GM21528 (cell line): ENCODE measurements around the gene PTCRA.
"Not testable (repeated sequence)": the region's sequence is repeated elsewhere in the genome, so short reads cannot be mapped to it uniquely, and the experiment has no call there.

Experiments
- ATAC-seq: cut with Tn5 transposase; IDR thresholded peaks from one replicate; pipeline ENCODE4 v1.9.1; 2021; ENCODE audit warnings: mild to moderate bottlenecking, moderate library complexity; ENCODE audit not compliant: unreplicated experiment, low FRiP score

Gene PTCRA

GRCh38 chr6:42902429-42903263 lies 13.2 kb upstream of the PTCRA start:
- not testable (repeated sequence) for ATAC-seq

GRCh38 chr6:42904467-42904866 lies 11.4 kb upstream of the PTCRA start:
- no peak for ATAC-seq

- no peak for ATAC-seq
Measured at GRCh38 chr6:42907336-42907735, 8.5 kb upstream of the PTCRA start.

GRCh38 chr6:42909835-42910234 lies 6.0 kb upstream of the PTCRA start:
- no peak for ATAC-seq

- no peak for ATAC-seq
Measured at GRCh38 chr6:42911171-42912021, 4.5 kb upstream of the PTCRA start.

- ATAC-seq, result no peak
Measured at GRCh38 chr6:42914546-42914945, 1.3 kb upstream of the PTCRA start.

- ATAC-seq, result no peak
Measured at GRCh38 chr6:42916288-42916687, 435 bp downstream of the PTCRA start.

GRCh38 chr6:42921801-42922200 lies 5.9 kb downstream of the PTCRA start:
- ATAC-seq, result no peak

GRCh38 chr6:42923666-42924065 lies 7.8 kb downstream of the PTCRA start:
- ATAC-seq, result no peak

- no peak for ATAC-seq
Measured at GRCh38 chr6:42925248-42925857, 9.5 kb downstream of the PTCRA start.

- peak; percentile 68 for ATAC-seq
Measured at GRCh38 chr6:42928986-42929820, 13.3 kb downstream of the PTCRA start, which contains the start of gene CNPY3. CNPY3 (plus strand) TSS chr6:42929480; CDS start chr6:42929571, 91 bp downstream.

GRCh38 chr6:42929821-42930360 lies 14.0 kb downstream of the PTCRA start:
- peak; percentile 56 for ATAC-seq

- ATAC-seq, result no peak
Measured at GRCh38 chr6:42932412-42932811, 16.6 kb downstream of the PTCRA start.

GRCh38 chr6:42933205-42933604 lies 17.4 kb downstream of the PTCRA start:
- no peak for ATAC-seq

GRCh38 chr6:42935322-42935721 lies 19.5 kb downstream of the PTCRA start:
- ATAC-seq, result no peak

GRCh38 chr6:42936398-42936797 lies 20.5 kb downstream of the PTCRA start:
- ATAC-seq, result no peak

GRCh38 chr6:42937548-42938427 lies 21.9 kb downstream of the PTCRA start:
- no peak for ATAC-seq

- no peak for ATAC-seq
Measured at GRCh38 chr6:42938428-42938796, 22.6 kb downstream of the PTCRA start.
